Activated naive CD4-positive, alpha-beta T cell treated with anti-CD3 and anti-CD28 coated beads, Interleukin-2, amount 10 ng/mL, durations not matched to agents 7 days and 5 days (primary cell): ENCODE data around the gene EFEMP1.

Experiments used
- CTCF ChIA-PET: fragments of 350-600 bp; sonication (Branson Sonifier 250); formaldehyde crosslinking; loops from one replicate; lab custom pipeline; 2021; ENCODE audit warnings: antibody characterized with exemption; lab: Charles Lee
- DNase-seq: peaks from one replicate; pipeline ENCODE4 v3.0.0-alpha.2; 2020
- H3K27ac Mint-ChIP-seq: one replicate; pipeline ENCODE4 v1.8.0; 2021; ENCODE audit warnings: mild to moderate bottlenecking, moderate library complexity, mixed read lengths
- H3K27me3 Mint-ChIP-seq: one replicate; pipeline ENCODE4 v1.8.0; 2021; ENCODE audit warnings: mild to moderate bottlenecking, mixed read lengths
- H3K36me3 Mint-ChIP-seq: one replicate; pipeline ENCODE4 v1.8.0; 2021; ENCODE audit warnings: mixed read lengths
- H3K4me1 Mint-ChIP-seq: one replicate; pipeline ENCODE4 v1.8.0; 2021; ENCODE audit warnings: mixed read lengths
- H3K4me3 Mint-ChIP-seq: one replicate; pipeline ENCODE4 v1.8.0; 2021; ENCODE audit warnings: mild to moderate bottlenecking, moderate library complexity, mixed read lengths
- H3K9me3 Mint-ChIP-seq: one replicate; pipeline ENCODE4 v1.8.0; 2021; ENCODE audit warnings: mixed read lengths

Gene EFEMP1

GRCh38 chr2:55923091-55923981 lies at the start of gene EFEMP1:
Gene EFEMP1, minus strand, starts transcription at chr2:55923782. Its CDS starts 1,342 bp downstream, at chr2:55922440.
- Mint-ChIP-seq H3K4me3 (no peak within 1 kb of the TSS), H3K27me3 (peaks cover 31% of the 10 kb centered on the region)

GRCh38 chr2:55970500-55970899 lies 46.9 kb upstream of the EFEMP1 start:
- H3K27me3 Mint-ChIP-seq = no peaks in the 10 kb centered on the region
- H3K4me1 Mint-ChIP-seq = no peaks in the 10 kb centered on the region
- no peaks in the 10 kb centered on the region for H3K36me3 Mint-ChIP-seq
- CTCF ChIA-PET = no interaction called here
- no peak overlapping the region for H3K27ac Mint-ChIP-seq
- no peak for DNase-seq
- H3K9me3 Mint-ChIP-seq = no peaks in the 10 kb centered on the region
- H3K4me3 Mint-ChIP-seq = no peak overlapping the region

More at GRCh38 chr2:55923091-55923981, at the start of gene EFEMP1:
- CTCF ChIA-PET = no interaction called here
- Mint-ChIP-seq H3K36me3 (no peaks in the 10 kb centered on the region), H3K27ac (no peak within 1 kb of the TSS), H3K4me1 (no peaks in the 10 kb centered on the region), H3K9me3 (no peaks in the 10 kb centered on the region)
- DNase-seq = peak; percentile 21

GRCh38 chr2:55968941-55969340 lies 45.4 kb upstream of the EFEMP1 start:
- Mint-ChIP-seq H3K27ac (no peak overlapping the region), H3K9me3 (no peaks in the 10 kb centered on the region), H3K4me3 (no peak overlapping the region), H3K4me1 (no peaks in the 10 kb centered on the region), H3K27me3 (no peaks in the 10 kb centered on the region), H3K36me3 (no peaks in the 10 kb centered on the region)
- DNase-seq = no peak
- CTCF ChIA-PET = no interaction called here

GRCh38 chr2:55966401-55967118 lies 43.0 kb upstream of the EFEMP1 start:
- Mint-ChIP-seq H3K27me3 (no peaks in the 10 kb centered on the region), H3K36me3 (no peaks in the 10 kb centered on the region), H3K4me3 (no peak overlapping the region), H3K4me1 (no peaks in the 10 kb centered on the region), H3K27ac (no peak overlapping the region), H3K9me3 (no peaks in the 10 kb centered on the region)
- no peak for DNase-seq
- CTCF ChIA-PET = no interaction called here

- Mint-ChIP-seq H3K4me3 (no peak overlapping the region), H3K27ac (no peak overlapping the region), H3K9me3 (no peaks in the 10 kb centered on the region), H3K27me3 (no peaks in the 10 kb centered on the region), H3K36me3 (no peaks in the 10 kb centered on the region), H3K4me1 (no peaks in the 10 kb centered on the region)
- CTCF ChIA-PET = no interaction called here
- DNase-seq = no peak
These were observed 42.4 kb upstream of the EFEMP1 start for GRCh38 chr2:55965966-55966365.

- no peaks in the 10 kb centered on the region for H3K4me1 Mint-ChIP-seq
- no peak overlapping the region for H3K27ac Mint-ChIP-seq
- no peak for DNase-seq
- H3K27me3 Mint-ChIP-seq = no peaks in the 10 kb centered on the region
- H3K9me3 Mint-ChIP-seq = no peaks in the 10 kb centered on the region
- H3K4me3 Mint-ChIP-seq = no peak overlapping the region
- CTCF ChIA-PET = interaction anchor here (0.7 kb wide), 1 partner anchor 23 kb away, joined by 3 read pairs; no protein-coding TSS in a partner anchor
- no peaks in the 10 kb centered on the region for H3K36me3 Mint-ChIP-seq
These were observed 41.7 kb upstream of the EFEMP1 start for GRCh38 chr2:55965276-55965675.

GRCh38 chr2:55962915-55963314 lies 39.3 kb upstream of the EFEMP1 start:
- Mint-ChIP-seq H3K4me3 (no peak overlapping the region), H3K27me3 (no peaks in the 10 kb centered on the region), H3K4me1 (no peaks in the 10 kb centered on the region), H3K27ac (no peak overlapping the region), H3K36me3 (no peaks in the 10 kb centered on the region), H3K9me3 (no peaks in the 10 kb centered on the region)
- DNase-seq = no peak
- CTCF ChIA-PET = interaction anchor here (1.2 to 2.5 kb wide), 2 partner anchors 191 to 244 kb away, joined by 5 to 11 read pairs; no protein-coding TSS in a partner anchor

GRCh38 chr2:55961318-55961911 lies 37.8 kb upstream of the EFEMP1 start:
- Mint-ChIP-seq H3K4me3 (no peak overlapping the region), H3K36me3 (no peaks in the 10 kb centered on the region), H3K4me1 (no peaks in the 10 kb centered on the region), H3K27ac (no peak overlapping the region), H3K9me3 (no peaks in the 10 kb centered on the region), H3K27me3 (no peaks in the 10 kb centered on the region)
- DNase-seq = no peak
- CTCF ChIA-PET = interaction anchor here (1.3 to 2.5 kb wide), 2 partner anchors 53 to 242 kb away, joined by 3 to 11 read pairs; no protein-coding TSS in a partner anchor

- DNase-seq = no peak
- CTCF ChIA-PET = interaction anchor here (0.9 kb wide), 1 partner anchor 241 kb away, joined by 4 read pairs; no protein-coding TSS in a partner anchor
These were observed 35.2 kb upstream of the EFEMP1 start for GRCh38 chr2:55958756-55959155.

GRCh38 chr2:55957142-55957541 lies 33.6 kb upstream of the EFEMP1 start:
- CTCF ChIA-PET = no interaction called here
- Mint-ChIP-seq H3K4me3 (no peak overlapping the region), H3K36me3 (no peaks in the 10 kb centered on the region), H3K9me3 (no peaks in the 10 kb centered on the region), H3K27ac (no peak overlapping the region), H3K27me3 (no peaks in the 10 kb centered on the region), H3K4me1 (no peaks in the 10 kb centered on the region)
- DNase-seq = no peak

More at GRCh38 chr2:55958756-55959155, 35.2 kb upstream of the EFEMP1 start:
- Mint-ChIP-seq H3K4me3 (no peak overlapping the region), H3K27ac (no peak overlapping the region), H3K36me3 (no peaks in the 10 kb centered on the region), H3K4me1 (no peaks in the 10 kb centered on the region), H3K27me3 (no peaks in the 10 kb centered on the region), H3K9me3 (no peaks in the 10 kb centered on the region)

GRCh38 chr2:55954306-55955035 lies 30.9 kb upstream of the EFEMP1 start:
- Mint-ChIP-seq H3K27me3 (no peaks in the 10 kb centered on the region), H3K4me3 (no peak overlapping the region), H3K36me3 (no peaks in the 10 kb centered on the region), H3K27ac (no peak overlapping the region), H3K9me3 (no peaks in the 10 kb centered on the region), H3K4me1 (no peaks in the 10 kb centered on the region)
- CTCF ChIA-PET = no interaction called here
- DNase-seq = no peak

GRCh38 chr2:55952415-55952814 lies 28.8 kb upstream of the EFEMP1 start:
- CTCF ChIA-PET = no interaction called here
- Mint-ChIP-seq H3K9me3 (no peaks in the 10 kb centered on the region), H3K27me3 (no peaks in the 10 kb centered on the region), H3K36me3 (no peaks in the 10 kb centered on the region), H3K27ac (no peak overlapping the region), H3K4me1 (no peaks in the 10 kb centered on the region), H3K4me3 (no peak overlapping the region)
- DNase-seq = no peak

- Mint-ChIP-seq H3K4me3 (no peak overlapping the region), H3K36me3 (no peaks in the 10 kb centered on the region), H3K4me1 (no peaks in the 10 kb centered on the region), H3K27me3 (no peaks in the 10 kb centered on the region), H3K9me3 (no peaks in the 10 kb centered on the region), H3K27ac (no peak overlapping the region)
- DNase-seq = no peak
- CTCF ChIA-PET = no interaction called here
These were observed 28.0 kb upstream of the EFEMP1 start for GRCh38 chr2:55951533-55951932.

GRCh38 chr2:55949613-55950012 lies 26.0 kb upstream of the EFEMP1 start:
- Mint-ChIP-seq H3K27ac (no peak overlapping the region), H3K4me1 (no peaks in the 10 kb centered on the region), H3K9me3 (no peaks in the 10 kb centered on the region), H3K27me3 (no peaks in the 10 kb centered on the region), H3K4me3 (no peak overlapping the region), H3K36me3 (no peaks in the 10 kb centered on the region)
- CTCF ChIA-PET = no interaction called here
- no peak for DNase-seq
